ENCODE measurements around the gene DXO. TPM values are rescaled to one million over a fixed set of nuclear protein-coding genes. Genes with fewer than 3 reads are reported as not detected.
"Not testable (repeated sequence)": the region's sequence is repeated elsewhere in the genome, so short reads cannot be mapped to it uniquely, and the experiment has no call there.

DXO gene
- polyA plus RNA-seq (ENCODE audit: insufficient read length in 12 of 12) = 10 to 100 TPM in 11 of 12 donors, not detected in 1; 10.8 to 28.9 (median 16.1) TPM
- long read RNA-seq, donor 1, partial matches to known transcripts = 0 of 2 reads
- long read RNA-seq, donor 1, other reads (novel, unspliced or antisense) = 0 of 2 reads
- long read RNA-seq, donor 2, partial matches to known transcripts = 0 of 4 reads
- long read RNA-seq, donor 2, other reads (novel, unspliced or antisense) = 0 of 4 reads
- long read RNA-seq, donor 3, partial matches to known transcripts = 0 of 4 reads
- long read RNA-seq, donor 3, other reads (novel, unspliced or antisense) = 0 of 4 reads
- long read RNA-seq, donor 4, partial matches to known transcripts = 0 of 2 reads
- long read RNA-seq, donor 4, other reads (novel, unspliced or antisense) = 0 of 2 reads
- long read RNA-seq, donor 5, partial matches to known transcripts = 0 of 3 reads
- long read RNA-seq, donor 5, other reads (novel, unspliced or antisense) = 0 of 3 reads
- long read RNA-seq, donor 6, partial matches to known transcripts = 0 of 2 reads
- long read RNA-seq, donor 6, other reads (novel, unspliced or antisense) = 0 of 2 reads
- long read RNA-seq, donor 7, partial matches to known transcripts = 0 of 4 reads
- long read RNA-seq, donor 7, other reads (novel, unspliced or antisense) = 0 of 4 reads
- long read RNA-seq, donor 8, partial matches to known transcripts = 35 of 49 reads
- long read RNA-seq, donor 8, other reads (novel, unspliced or antisense) = 12 of 49 reads
- long read RNA-seq, donor 9, partial matches to known transcripts = 0 of 2 reads
- long read RNA-seq, donor 9, other reads (novel, unspliced or antisense) = 0 of 2 reads
- long read RNA-seq, donor 10, partial matches to known transcripts = 0 of 1 reads
- long read RNA-seq, donor 10, other reads (novel, unspliced or antisense) = 0 of 1 reads
- long read RNA-seq, donor 11, partial matches to known transcripts = 0 of 1 reads
- long read RNA-seq, donor 11, other reads (novel, unspliced or antisense) = 0 of 1 reads

- peak; percentile 98 for DNase-seq
These were observed at the start of gene DXO for GRCh38 chr6:31971993-31972708. Gene DXO (minus strand): TSS chr6:31972138. CDS start chr6:31971675, 463 bp downstream.

- not testable (repeated sequence) for DNase-seq
These were observed 42.6 kb upstream of the DXO start, which contains the start of gene C4B for GRCh38 chr6:32014547-32014946. Gene C4B (plus strand): TSS chr6:32014795. CDS start chr6:32014846, 51 bp downstream.

GRCh38 chr6:32013738-32014137 is 41.8 kb upstream of the DXO start:
- not testable (repeated sequence) for DNase-seq

- DNase-seq = not testable (repeated sequence)
These were observed 41.1 kb upstream of the DXO start for GRCh38 chr6:32012941-32013617.

GRCh38 chr6:32010856-32011530 is 39.1 kb upstream of the DXO start:
- DNase-seq = not testable (repeated sequence)

- DNase-seq = not testable (repeated sequence)
These were observed 37.6 kb upstream of the DXO start for GRCh38 chr6:32009537-32009936.

GRCh38 chr6:32008616-32009015 is 36.7 kb upstream of the DXO start:
- not testable (repeated sequence) for DNase-seq

- DNase-seq = not testable (repeated sequence)
These were observed 36.1 kb upstream of the DXO start for GRCh38 chr6:32008037-32008436.

- not testable (repeated sequence) for DNase-seq
These were observed 35.1 kb upstream of the DXO start for GRCh38 chr6:32007086-32007485.

GRCh38 chr6:32005991-32006529 is 34.1 kb upstream of the DXO start:
- DNase-seq = not testable (repeated sequence)

- not testable (repeated sequence) for DNase-seq
These were observed 33.6 kb upstream of the DXO start for GRCh38 chr6:32005538-32005880.

- not testable (repeated sequence) for DNase-seq
These were observed 33.1 kb upstream of the DXO start for GRCh38 chr6:32004864-32005537.

- not testable (repeated sequence) for DNase-seq
These were observed 32.5 kb upstream of the DXO start for GRCh38 chr6:32004393-32004792.

GRCh38 chr6:32003301-32003700 is 31.4 kb upstream of the DXO start:
- DNase-seq = not testable (repeated sequence)

GRCh38 chr6:32002546-32003268 is 30.8 kb upstream of the DXO start:
- DNase-seq = not testable (repeated sequence)

GRCh38 chr6:31996385-31996784 is 24.4 kb upstream of the DXO start:
- not testable (repeated sequence) for DNase-seq

GRCh38 chr6:31994421-31994820 is 22.5 kb upstream of the DXO start:
- DNase-seq = not testable (repeated sequence)

GRCh38 chr6:31989363-31989762 is 17.4 kb upstream of the DXO start:
- DNase-seq = not testable (repeated sequence)

- not testable (repeated sequence) for DNase-seq
These were observed 9.8 kb upstream of the DXO start, which contains the start of gene C4A for GRCh38 chr6:31981744-31982143. Gene C4A (plus strand): TSS chr6:31982057. CDS start chr6:31982108, 51 bp downstream.

Data from muscle of arm (tissue), 14 donors.